HEK293 (cell line): ENCODE data around the gene TEDC2.

Experiments used
- BCL11B ChIP-seq: fragments of 450-650 bp; formaldehyde crosslinking; IDR thresholded peaks from 2 replicates; pipeline ENCODE4 v1.5.1; 2016; ENCODE audit warnings: low read depth, missing biosample characterization, missing genetic modification characterization
- EGR2 ChIP-seq: fragments of 450-650 bp; formaldehyde crosslinking; IDR thresholded peaks from 2 replicates; pipeline ENCODE4 v1.5.1; 2016; ENCODE audit warnings: low read depth, missing biosample characterization, missing genetic modification characterization
- FEZF1 ChIP-seq: fragments of 450-650 bp; formaldehyde crosslinking; IDR thresholded peaks from 2 replicates; pipeline ENCODE4 v1.5.1; 2016; ENCODE audit warnings: missing biosample characterization, missing genetic modification characterization
- GFI1B ChIP-seq: fragments of 450-650 bp; formaldehyde crosslinking; IDR thresholded peaks from 2 replicates; pipeline ENCODE4 v1.5.1; 2016; ENCODE audit warnings: missing biosample characterization, missing genetic modification characterization
- GLIS1 ChIP-seq: fragments of 450-650 bp; formaldehyde crosslinking; IDR thresholded peaks from 2 replicates; pipeline ENCODE4 v1.5.1; 2016; ENCODE audit warnings: missing biosample characterization, missing genetic modification characterization
- KLF1 ChIP-seq: fragments of 450-650 bp; formaldehyde crosslinking; IDR thresholded peaks from 2 replicates; pipeline ENCODE4 v1.5.1; 2016; ENCODE audit warnings: missing biosample characterization, missing genetic modification characterization
- KLF8 ChIP-seq: fragments of 450-650 bp; formaldehyde crosslinking; IDR thresholded peaks from 2 replicates; pipeline ENCODE4 v1.5.1; 2016; ENCODE audit warnings: missing biosample characterization, missing genetic modification characterization
- MEIS1 ChIP-seq: sonication (generic); formaldehyde crosslinking; IDR thresholded peaks from 2 replicates; pipeline ENCODE4 v1.8.1; 2022; ENCODE audit warnings: missing genetic modification reagents, mild to moderate bottlenecking, borderline replicate concordance
- REPIN1 ChIP-seq: fragments of 450-650 bp; formaldehyde crosslinking; IDR thresholded peaks from 2 replicates; pipeline ENCODE4 v1.5.1; 2017; ENCODE audit warnings: missing biosample characterization, missing genetic modification characterization, low read depth
- SCRT2 ChIP-seq: fragments of 450-650 bp; formaldehyde crosslinking; IDR thresholded peaks from 2 replicates; pipeline ENCODE4 v1.5.1; 2016; ENCODE audit warnings: missing biosample characterization, missing genetic modification characterization
- SP3 ChIP-seq: fragments of 450-650 bp; formaldehyde crosslinking; IDR thresholded peaks from 2 replicates; pipeline ENCODE4 v1.5.1; 2016; ENCODE audit warnings: missing biosample characterization, missing genetic modification characterization
- ZBTB1 ChIP-seq: fragments of 450-650 bp; formaldehyde crosslinking; IDR thresholded peaks from 2 replicates; pipeline ENCODE4 v1.5.1; 2016; ENCODE audit warnings: missing biosample characterization, missing genetic modification characterization
- ZFP69B ChIP-seq: fragments of 450-650 bp; formaldehyde crosslinking; IDR thresholded peaks from 2 replicates; pipeline ENCODE4 v1.5.1; 2016; ENCODE audit warnings: missing biosample characterization, missing genetic modification characterization
- ZNF2 ChIP-seq: fragments of 450-650 bp; formaldehyde crosslinking; IDR thresholded peaks from 2 replicates; pipeline ENCODE4 v1.5.1; 2016; ENCODE audit warnings: missing biosample characterization, missing genetic modification characterization
- ZNF223 ChIP-seq: fragments of 450-650 bp; formaldehyde crosslinking; IDR thresholded peaks from 2 replicates; pipeline ENCODE4 v1.5.1; 2016; ENCODE audit warnings: missing biosample characterization, missing genetic modification characterization
- ZNF350 ChIP-seq: fragments of 450-650 bp; formaldehyde crosslinking; IDR thresholded peaks from 2 replicates; pipeline ENCODE4 v1.5.0; 2017; ENCODE audit warnings: missing biosample characterization, mild to moderate bottlenecking, missing genetic modification characterization
- ZNF37A ChIP-seq: fragments of 450-650 bp; IDR thresholded peaks from 2 replicates; pipeline ENCODE4 v1.5.1; 2018; ENCODE audit warnings: missing biosample characterization, missing genetic modification characterization
- ZNF48 ChIP-seq: fragments of 450-650 bp; formaldehyde crosslinking; IDR thresholded peaks from 2 replicates; pipeline ENCODE4 v1.5.1; 2016; ENCODE audit warnings: missing biosample characterization, missing genetic modification characterization
- ZNF548 ChIP-seq: fragments of 450-650 bp; formaldehyde crosslinking; IDR thresholded peaks from 2 replicates; pipeline ENCODE4 v1.5.1; 2016; ENCODE audit warnings: missing biosample characterization, missing genetic modification characterization
- ZNF549 ChIP-seq: fragments of 450-650 bp; IDR thresholded peaks from 2 replicates; pipeline ENCODE4 v1.5.1; 2018; ENCODE audit warnings: missing biosample characterization, missing genetic modification characterization, mild to moderate bottlenecking, inconsistent platforms, moderate library complexity
- ZNF561 ChIP-seq: fragments of 450-650 bp; IDR thresholded peaks from 2 replicates; pipeline ENCODE4 v1.5.1; 2018; ENCODE audit warnings: missing biosample characterization, missing genetic modification characterization, borderline replicate concordance
- ZNF571 ChIP-seq: fragments of 450-650 bp; formaldehyde crosslinking; IDR thresholded peaks from 2 replicates; pipeline ENCODE4 v1.5.0; 2017; ENCODE audit warnings: missing biosample characterization, missing genetic modification characterization
- ZNF585B ChIP-seq: fragments of 450-650 bp; formaldehyde crosslinking; IDR thresholded peaks from 2 replicates; pipeline ENCODE4 v1.5.1; 2016; ENCODE audit warnings: missing biosample characterization, missing genetic modification characterization
- ZNF600 ChIP-seq: fragments of 450-650 bp; formaldehyde crosslinking; IDR thresholded peaks from 2 replicates; pipeline ENCODE4 v1.5.1; 2016; ENCODE audit warnings: missing biosample characterization, missing genetic modification characterization
- ZNF670 ChIP-seq: fragments of 450-650 bp; formaldehyde crosslinking; IDR thresholded peaks from 2 replicates; pipeline ENCODE4 v1.5.1; 2016; ENCODE audit warnings: missing biosample characterization, missing genetic modification characterization, low read depth
- ZNF768 ChIP-seq: fragments of 450-650 bp; formaldehyde crosslinking; IDR thresholded peaks from 2 replicates; pipeline ENCODE4 v1.5.1; 2018; ENCODE audit warnings: missing biosample characterization, mild to moderate bottlenecking, missing genetic modification characterization
- ZNF776 ChIP-seq: fragments of 450-650 bp; formaldehyde crosslinking; IDR thresholded peaks from 2 replicates; pipeline ENCODE4 v1.5.0; 2017; ENCODE audit warnings: missing biosample characterization, missing genetic modification characterization, borderline replicate concordance
- ZNF785 ChIP-seq: fragments of 450-650 bp; formaldehyde crosslinking; IDR thresholded peaks from 2 replicates; pipeline ENCODE4 v1.5.1; 2016; ENCODE audit warnings: missing biosample characterization, missing genetic modification characterization
- TF ChIP-seq, protein P1 (sequence below): fragments of 450-650 bp; formaldehyde crosslinking; IDR thresholded peaks from 2 replicates; pipeline ENCODE4 v1.5.1; 2016; ENCODE audit warnings: missing biosample characterization, missing genetic modification characterization
- TF ChIP-seq, protein P2 (sequence below): fragments of 450-650 bp; formaldehyde crosslinking; IDR thresholded peaks from 2 replicates; pipeline ENCODE4 v1.5.1; 2016; ENCODE audit warnings: missing biosample characterization, missing genetic modification characterization
- TF ChIP-seq, protein P3 (sequence below): sonication (generic); formaldehyde crosslinking; IDR thresholded peaks from 2 replicates; pipeline ENCODE4 v1.8.1; 2022; ENCODE audit warnings: mild to moderate bottlenecking, moderate library complexity, missing genetic modification reagents
- TF ChIP-seq, protein P4 (sequence below): fragments of 450-650 bp; formaldehyde crosslinking; IDR thresholded peaks from 2 replicates; pipeline ENCODE4 v1.5.1; 2016; ENCODE audit warnings: missing biosample characterization, missing genetic modification characterization
- TF ChIP-seq, protein P5 (sequence below): fragments of 450-650 bp; formaldehyde crosslinking; IDR thresholded peaks from 2 replicates; pipeline ENCODE4 v1.5.1; 2016; ENCODE audit warnings: missing biosample characterization, missing genetic modification characterization

The TEDC2 gene

DNA sequence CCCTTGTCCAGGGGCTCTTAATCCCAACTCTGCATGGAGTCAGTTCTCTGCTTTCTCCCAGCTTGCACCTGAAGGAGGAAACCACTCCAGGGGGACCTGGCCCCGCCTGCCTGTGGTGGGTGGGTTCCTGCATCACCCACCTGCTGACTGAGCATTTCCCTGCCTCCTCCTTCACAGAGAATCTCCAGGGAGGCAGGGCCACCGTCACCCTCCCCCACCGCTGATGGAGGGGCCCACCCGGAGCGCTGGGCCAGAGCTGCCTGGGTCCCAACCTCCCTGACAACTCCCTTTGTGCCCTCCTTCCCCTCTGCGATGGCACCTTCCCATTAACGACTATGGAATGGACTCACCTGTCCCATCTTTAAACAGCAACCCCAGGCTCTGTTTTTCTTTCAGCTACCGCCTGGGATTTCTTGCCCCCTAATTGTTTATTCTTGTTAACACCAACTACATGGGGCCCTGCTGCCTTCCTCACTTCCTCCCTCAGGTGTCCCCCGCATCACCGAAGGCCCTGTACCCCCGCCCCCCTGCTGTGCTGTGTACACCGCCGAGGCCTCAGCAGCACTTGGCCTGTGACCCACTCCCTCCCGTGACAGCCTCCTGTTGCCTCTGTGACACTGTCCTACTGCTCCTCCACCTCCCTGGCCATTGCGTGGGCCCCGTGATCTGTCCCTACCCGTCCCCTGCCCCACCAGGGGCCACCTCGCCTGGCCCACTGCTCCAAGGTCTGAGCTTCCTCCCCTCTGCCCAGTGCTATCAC lies 842 bp upstream of the TEDC2 start (continued):
- TF ChIP-seq ZNF600 (tag by site-specific recombination) (peak; percentile 58; the same call in 1 of the 2 replicates), ZNF571 (no peak), ZNF350 (tag by site-specific recombination) (no peak), ZNF2 (tag by site-specific recombination) (peak; percentile 83; the same call in 1 of the 2 replicates), FEZF1 (no peak), EGR2 (peak; percentile 51), MEIS1 (no peak), SP3 (tag by site-specific recombination) (0 out of 2 replicates have a peak, but pooled peaks have one; percentile 24), ZNF223 (tag by site-specific recombination) (no peak), ZNF561 (tag by site-specific recombination) (no peak), KLF1 (peak; percentile 40; the same call in 1 of the 2 replicates), ZNF37A (tag by site-specific recombination) (no peak), GLIS1 (peak; percentile 92), KLF8 (tag by site-specific recombination) (no peak), ZNF549 (tag by site-specific recombination) (no peak), ZFP69B (peak; percentile 66), SCRT2 (tag by site-specific recombination) (peak; percentile 92), ZNF585B (tag by site-specific recombination) (no peak), ZNF776 (tag by site-specific recombination) (no peak), ZNF670 (tag by site-specific recombination) (no peak), REPIN1 (tag by site-specific recombination) (no peak), ZNF768 (no peak), ZNF548 (tag by site-specific recombination) (no peak), GFI1B (tag by site-specific recombination) (no peak), ZNF785 (tag by site-specific recombination) (no peak), BCL11B (tag by site-specific recombination) (peak; percentile 85; the same call in 1 of the 2 replicates), ZBTB1 (tag by site-specific recombination) (no peak), ZNF48 (tag by site-specific recombination) (no peak)
- TF ChIP-seq, protein P1, sequence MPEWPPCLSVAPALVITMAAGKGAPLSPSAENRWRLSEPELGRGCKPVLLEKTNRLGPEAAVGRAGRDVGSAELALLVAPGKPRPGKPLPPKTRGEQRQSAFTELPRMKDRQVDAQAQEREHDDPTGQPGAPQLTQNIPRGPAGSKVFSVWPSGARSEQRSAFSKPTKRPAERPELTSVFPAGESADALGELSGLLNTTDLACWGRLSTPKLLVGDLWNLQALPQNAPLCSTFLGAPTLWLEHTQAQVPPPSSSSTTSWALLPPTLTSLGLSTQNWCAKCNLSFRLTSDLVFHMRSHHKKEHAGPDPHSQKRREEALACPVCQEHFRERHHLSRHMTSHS = no peak
- TF ChIP-seq, protein P2, sequence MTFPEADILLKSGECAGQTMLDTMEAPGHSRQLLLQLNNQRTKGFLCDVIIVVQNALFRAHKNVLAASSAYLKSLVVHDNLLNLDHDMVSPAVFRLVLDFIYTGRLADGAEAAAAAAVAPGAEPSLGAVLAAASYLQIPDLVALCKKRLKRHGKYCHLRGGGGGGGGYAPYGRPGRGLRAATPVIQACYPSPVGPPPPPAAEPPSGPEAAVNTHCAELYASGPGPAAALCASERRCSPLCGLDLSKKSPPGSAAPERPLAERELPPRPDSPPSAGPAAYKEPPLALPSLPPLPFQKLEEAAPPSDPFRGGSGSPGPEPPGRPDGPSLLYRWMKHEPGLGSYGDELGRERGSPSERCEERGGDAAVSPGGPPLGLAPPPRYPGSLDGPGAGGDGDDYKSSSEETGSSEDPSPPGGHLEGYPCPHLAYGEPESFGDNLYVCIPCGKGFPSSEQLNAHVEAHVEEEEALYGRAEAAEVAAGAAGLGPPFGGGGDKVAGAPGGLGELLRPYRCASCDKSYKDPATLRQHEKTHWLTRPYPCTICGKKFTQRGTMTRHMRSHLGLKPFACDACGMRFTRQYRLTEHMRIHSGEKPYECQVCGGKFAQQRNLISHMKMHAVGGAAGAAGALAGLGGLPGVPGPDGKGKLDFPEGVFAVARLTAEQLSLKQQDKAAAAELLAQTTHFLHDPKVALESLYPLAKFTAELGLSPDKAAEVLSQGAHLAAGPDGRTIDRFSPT = peak; percentile 76
- TF ChIP-seq, protein P3, sequence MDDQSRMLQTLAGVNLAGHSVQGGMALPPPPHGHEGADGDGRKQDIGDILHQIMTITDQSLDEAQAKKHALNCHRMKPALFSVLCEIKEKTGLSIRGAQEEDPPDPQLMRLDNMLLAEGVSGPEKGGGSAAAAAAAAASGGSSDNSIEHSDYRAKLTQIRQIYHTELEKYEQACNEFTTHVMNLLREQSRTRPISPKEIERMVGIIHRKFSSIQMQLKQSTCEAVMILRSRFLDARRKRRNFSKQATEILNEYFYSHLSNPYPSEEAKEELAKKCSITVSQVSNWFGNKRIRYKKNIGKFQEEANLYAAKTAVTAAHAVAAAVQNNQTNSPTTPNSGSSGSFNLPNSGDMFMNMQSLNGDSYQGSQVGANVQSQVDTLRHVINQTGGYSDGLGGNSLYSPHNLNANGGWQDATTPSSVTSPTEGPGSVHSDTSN = 0 out of 2 replicates have a peak, but pooled peaks have one; percentile 14
- TF ChIP-seq, protein P4, sequence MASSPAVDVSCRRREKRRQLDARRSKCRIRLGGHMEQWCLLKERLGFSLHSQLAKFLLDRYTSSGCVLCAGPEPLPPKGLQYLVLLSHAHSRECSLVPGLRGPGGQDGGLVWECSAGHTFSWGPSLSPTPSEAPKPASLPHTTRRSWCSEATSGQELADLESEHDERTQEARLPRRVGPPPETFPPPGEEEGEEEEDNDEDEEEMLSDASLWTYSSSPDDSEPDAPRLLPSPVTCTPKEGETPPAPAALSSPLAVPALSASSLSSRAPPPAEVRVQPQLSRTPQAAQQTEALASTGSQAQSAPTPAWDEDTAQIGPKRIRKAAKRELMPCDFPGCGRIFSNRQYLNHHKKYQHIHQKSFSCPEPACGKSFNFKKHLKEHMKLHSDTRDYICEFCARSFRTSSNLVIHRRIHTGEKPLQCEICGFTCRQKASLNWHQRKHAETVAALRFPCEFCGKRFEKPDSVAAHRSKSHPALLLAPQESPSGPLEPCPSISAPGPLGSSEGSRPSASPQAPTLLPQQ (tag by site-specific recombination) = peak; percentile 52; the same call in 1 of the 2 replicates
- TF ChIP-seq, protein P5, sequence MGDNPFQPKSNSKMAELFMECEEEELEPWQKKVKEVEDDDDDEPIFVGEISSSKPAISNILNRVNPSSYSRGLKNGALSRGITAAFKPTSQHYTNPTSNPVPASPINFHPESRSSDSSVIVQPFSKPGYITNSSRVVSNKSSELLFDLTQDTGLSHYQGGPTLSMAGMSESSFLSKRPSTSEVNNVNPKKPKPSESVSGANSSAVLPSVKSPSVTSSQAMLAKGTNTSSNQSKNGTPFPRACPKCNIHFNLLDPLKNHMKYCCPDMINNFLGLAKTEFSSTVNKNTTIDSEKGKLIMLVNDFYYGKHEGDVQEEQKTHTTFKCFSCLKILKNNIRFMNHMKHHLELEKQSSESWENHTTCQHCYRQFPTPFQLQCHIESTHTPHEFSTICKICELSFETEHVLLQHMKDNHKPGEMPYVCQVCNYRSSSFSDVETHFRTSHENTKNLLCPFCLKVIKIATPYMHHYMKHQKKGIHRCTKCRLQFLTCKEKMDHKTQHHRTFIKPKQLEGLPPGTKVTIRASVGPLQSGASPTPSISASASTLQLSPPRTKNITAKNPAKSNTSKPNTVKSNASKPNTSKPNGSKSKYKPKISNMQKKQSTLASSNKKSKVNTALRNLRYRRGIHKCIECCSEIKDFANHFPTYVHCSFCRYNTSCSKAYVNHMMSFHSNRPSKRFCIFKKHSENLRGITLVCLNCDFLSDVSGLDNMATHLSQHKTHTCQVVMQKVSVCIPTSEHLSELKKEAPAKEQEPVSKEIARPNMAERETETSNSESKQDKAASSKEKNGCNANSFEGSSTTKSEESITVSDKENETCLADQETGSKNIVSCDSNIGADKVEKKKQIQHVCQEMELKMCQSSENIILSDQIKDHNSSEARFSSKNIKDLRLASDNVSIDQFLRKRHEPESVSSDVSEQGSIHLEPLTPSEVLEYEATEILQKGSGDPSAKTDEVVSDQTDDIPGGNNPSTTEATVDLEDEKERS (tag by site-specific recombination) = no peak
